DOHH2 (cell line): ENCODE measurements around the gene SOX8.

Source experiments
- EZH2phosphoT487 ChIP-seq: fragments of 200-600 bp; sonication (generic); IDR thresholded peaks from 2 replicates; pipeline ENCODE4 v1.6.1; 2017; ENCODE audit warnings: borderline replicate concordance, mild to moderate bottlenecking, antibody characterized with exemption, low read length, moderate library complexity, mixed read lengths
- TF ChIP-seq, protein P1 (sequence below): fragments of 200-600 bp; sonication (generic); IDR thresholded peaks from one replicate; pipeline ENCODE4 v1.5.1; 2014; ENCODE audit warnings: antibody characterized with exemption, mild to moderate bottlenecking, low read depth, low read length; ENCODE audit not compliant: poor library complexity, severe bottlenecking

DNA sequence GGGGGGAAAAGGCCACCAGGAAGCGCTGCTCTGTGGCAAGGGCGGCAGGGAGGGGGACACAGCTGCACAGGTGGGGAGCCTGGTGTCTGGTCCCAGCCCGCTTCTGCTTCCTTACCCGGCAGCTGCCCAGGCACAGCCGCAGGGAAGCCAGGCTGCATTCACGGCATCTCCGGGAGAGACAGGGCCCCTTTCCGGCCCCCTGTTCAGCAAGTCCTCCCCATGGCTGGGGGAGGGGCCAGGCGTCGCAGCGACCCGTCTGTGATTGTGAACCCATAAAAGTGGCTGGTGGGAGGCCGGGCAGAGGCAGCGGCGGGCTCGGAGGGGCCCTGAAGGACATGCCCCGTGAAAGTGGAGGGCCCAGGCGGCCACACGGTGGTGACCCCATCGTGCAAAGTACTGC lies 28.7 kb downstream of the SOX8 start:
- TF ChIP-seq, protein P1, sequence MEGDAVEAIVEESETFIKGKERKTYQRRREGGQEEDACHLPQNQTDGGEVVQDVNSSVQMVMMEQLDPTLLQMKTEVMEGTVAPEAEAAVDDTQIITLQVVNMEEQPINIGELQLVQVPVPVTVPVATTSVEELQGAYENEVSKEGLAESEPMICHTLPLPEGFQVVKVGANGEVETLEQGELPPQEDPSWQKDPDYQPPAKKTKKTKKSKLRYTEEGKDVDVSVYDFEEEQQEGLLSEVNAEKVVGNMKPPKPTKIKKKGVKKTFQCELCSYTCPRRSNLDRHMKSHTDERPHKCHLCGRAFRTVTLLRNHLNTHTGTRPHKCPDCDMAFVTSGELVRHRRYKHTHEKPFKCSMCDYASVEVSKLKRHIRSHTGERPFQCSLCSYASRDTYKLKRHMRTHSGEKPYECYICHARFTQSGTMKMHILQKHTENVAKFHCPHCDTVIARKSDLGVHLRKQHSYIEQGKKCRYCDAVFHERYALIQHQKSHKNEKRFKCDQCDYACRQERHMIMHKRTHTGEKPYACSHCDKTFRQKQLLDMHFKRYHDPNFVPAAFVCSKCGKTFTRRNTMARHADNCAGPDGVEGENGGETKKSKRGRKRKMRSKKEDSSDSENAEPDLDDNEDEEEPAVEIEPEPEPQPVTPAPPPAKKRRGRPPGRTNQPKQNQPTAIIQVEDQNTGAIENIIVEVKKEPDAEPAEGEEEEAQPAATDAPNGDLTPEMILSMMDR, result no peak
- no peak for TF ChIP-seq EZH2phosphoT487
